Measurements from ENCODE around the gene ZNF282. TPM values are rescaled to one million over a fixed set of nuclear protein-coding genes. Genes with fewer than 3 reads are reported as not detected.

Gene ZNF282
- total RNA-seq = 10 to 100 TPM in 3 of 4 donors, 1 to 10 TPM in 1; 5.7 to 14.5 (median 13.1) TPM

GRCh38 chr7:149195180-149196150 is at the start of gene ZNF282:
TSS of gene ZNF282 (plus strand) at chr7:149195546. CDS start at chr7:149195590, 44 bp downstream.
- TF ChIP-seq CTCF (IDR thresholded peaks at IDR 0.05; ENCODE audit: low read depth) = no peak

GRCh38 chr7:149147072-149147751 is 48.1 kb upstream of the ZNF282 start, which contains the start of gene ZNF398:
TSS of gene ZNF398 (plus strand) at chr7:149147453. CDS start at chr7:149147743, 290 bp downstream.
- TF ChIP-seq CTCF (IDR thresholded peaks at IDR 0.05; ENCODE audit: low read depth) = no peak

GRCh38 chr7:149147752-149148653 is 47.3 kb upstream of the ZNF282 start:
- no peak for TF ChIP-seq CTCF (IDR thresholded peaks at IDR 0.05; ENCODE audit: low read depth)

- TF ChIP-seq CTCF (IDR thresholded peaks at IDR 0.05; ENCODE audit: low read depth) = no peak
Observed at GRCh38 chr7:149150981-149151380, 44.4 kb upstream of the ZNF282 start.

- no peak for TF ChIP-seq CTCF (IDR thresholded peaks at IDR 0.05; ENCODE audit: low read depth)
Observed at GRCh38 chr7:149153346-149153745, 42.0 kb upstream of the ZNF282 start.

- TF ChIP-seq CTCF (IDR thresholded peaks at IDR 0.05; ENCODE audit: low read depth) = no peak
Observed at GRCh38 chr7:149154056-149154455, 41.3 kb upstream of the ZNF282 start.
